HG03439 (cell line): ENCODE measurements around the gene SNX18.
"Not testable (repeated sequence)": the region's sequence is repeated elsewhere in the genome, so short reads cannot be mapped to it uniquely, and the experiment has no call there.

Experiments
- ATAC-seq: cut with Tn5 transposase; IDR thresholded peaks from one replicate; pipeline ENCODE4 v1.9.1; 2021; ENCODE audit warnings: mild to moderate bottlenecking, moderate library complexity; ENCODE audit not compliant: unreplicated experiment

SNX18 gene

DNA sequence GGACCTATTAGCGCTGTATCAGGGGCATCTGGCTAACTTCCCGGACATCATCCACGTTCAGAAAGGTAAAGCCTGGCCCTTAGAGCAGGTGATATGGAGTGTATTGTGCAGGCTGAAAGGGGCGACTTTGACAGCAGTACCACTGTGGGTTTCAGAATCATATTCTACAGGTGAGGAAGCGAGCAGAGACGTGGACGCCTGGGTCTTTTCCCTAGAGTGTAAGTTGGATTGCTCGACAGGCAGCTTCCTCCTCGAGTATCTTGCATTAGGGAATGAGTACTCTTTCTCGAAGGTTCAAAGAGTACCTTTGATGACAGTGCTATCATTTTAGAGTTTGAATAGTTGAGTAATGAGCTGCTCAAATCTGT lies 1.9 kb downstream of the SNX18 start:
- no peak for ATAC-seq

DNA sequence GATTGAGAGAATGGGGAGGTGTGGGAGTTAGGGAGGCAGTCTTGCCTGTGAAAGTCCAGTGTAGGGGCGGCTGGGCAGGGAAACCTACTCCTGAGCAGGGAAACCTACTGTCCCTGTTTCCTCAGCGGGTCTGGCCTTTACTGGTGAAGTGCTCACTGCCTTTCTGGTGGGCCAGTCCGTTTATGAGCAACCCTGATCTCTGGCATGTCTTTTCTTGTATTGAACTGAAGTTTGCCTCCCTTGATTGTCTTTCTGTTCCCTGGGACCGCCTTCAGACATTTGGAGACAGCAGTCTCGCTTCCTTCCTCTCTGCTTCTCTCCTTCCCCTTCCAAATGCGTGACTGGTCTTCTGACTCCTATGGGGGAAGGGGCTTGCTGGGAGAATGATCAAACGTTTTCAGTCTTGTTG lies 2.9 kb downstream of the SNX18 start:
- ATAC-seq: no peak

DNA sequence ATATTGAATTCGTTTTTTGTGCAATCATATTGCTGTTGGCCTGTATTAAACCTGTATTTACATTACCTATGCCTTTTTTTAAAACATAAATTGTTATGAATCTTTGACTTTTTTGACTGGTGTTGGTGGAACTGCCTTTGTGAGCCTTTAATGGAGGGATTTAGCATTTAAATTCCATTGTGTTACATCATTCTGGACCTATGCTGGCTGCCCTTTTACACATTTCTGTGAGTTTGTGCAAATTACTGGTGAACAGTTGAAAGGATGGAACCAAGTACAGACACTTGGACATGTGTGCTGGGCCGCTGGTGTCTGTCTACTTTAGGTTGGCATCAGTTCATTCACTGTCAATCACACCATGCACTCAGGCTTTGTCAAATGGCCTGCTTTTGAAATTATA lies 3.4 kb downstream of the SNX18 start:
- ATAC-seq: no peak

DNA sequence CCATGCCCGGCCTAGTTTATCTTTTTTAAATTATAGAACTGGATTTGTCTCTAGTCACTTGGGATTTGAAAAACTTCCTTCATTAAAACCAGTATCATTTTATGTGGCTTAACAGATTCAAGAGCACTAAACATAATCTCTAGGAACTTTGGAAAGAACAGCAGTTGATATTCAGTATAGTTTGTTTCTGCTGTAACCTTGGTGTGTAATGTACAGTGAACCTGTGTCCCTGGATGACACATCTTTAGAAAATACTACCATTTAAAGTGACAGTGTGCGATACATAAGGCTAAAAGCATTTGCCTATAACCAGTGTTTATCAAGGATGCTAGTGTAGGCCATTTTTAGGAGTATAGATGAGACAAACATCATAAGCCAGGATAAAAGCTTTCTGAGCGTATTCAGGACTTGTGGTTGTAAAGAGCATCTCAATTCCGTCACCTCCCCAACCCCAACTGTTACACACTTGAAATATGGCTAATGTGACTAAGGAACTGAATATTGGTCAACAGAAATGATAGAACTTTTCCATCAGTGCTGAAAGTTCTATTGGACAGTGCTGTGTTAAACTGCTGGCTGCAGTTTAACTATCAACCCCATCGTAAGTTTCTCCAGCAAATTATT lies 4.4 kb downstream of the SNX18 start:
- ATAC-seq: no peak

DNA sequence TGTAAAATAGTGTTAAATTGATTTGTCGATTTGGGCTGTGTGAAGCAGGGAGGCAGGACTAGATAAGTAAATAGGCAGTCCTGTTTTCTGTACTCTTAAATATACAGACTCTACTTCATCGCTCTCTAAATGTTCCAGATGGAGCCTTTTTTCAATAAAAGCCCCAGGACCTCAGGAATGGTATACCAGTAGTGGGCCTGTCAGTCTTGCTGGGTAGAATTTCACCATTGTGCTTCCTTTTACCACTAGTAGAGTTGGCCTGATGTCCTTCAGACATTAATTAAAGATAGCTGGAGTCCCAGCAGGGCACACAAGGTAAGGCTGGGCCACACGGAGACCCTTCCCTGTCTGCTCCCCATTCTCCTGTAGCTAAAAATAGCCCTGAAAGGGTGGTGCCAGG lies 6.0 kb downstream of the SNX18 start:
- no peak for ATAC-seq

DNA sequence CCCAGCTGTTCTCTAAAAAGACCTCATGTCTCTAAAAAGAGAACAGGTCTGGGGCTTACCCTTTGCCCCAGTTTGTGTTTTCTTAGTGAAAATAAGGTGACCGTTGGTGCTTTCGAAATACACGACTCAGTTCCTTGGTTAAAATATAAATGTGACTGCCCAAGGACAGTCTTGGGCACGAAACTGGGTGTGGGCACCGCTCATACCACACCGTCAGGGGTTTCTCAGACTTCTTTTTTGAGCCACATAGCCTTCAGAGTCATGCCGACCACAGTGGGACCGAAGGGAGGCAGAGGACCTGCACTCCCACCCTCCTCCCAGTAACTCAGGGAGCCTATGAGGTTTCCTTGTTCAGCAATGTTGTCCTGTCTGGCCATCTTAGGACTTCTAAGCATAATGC lies 6.5 kb downstream of the SNX18 start:
- ATAC-seq: no peak

DNA sequence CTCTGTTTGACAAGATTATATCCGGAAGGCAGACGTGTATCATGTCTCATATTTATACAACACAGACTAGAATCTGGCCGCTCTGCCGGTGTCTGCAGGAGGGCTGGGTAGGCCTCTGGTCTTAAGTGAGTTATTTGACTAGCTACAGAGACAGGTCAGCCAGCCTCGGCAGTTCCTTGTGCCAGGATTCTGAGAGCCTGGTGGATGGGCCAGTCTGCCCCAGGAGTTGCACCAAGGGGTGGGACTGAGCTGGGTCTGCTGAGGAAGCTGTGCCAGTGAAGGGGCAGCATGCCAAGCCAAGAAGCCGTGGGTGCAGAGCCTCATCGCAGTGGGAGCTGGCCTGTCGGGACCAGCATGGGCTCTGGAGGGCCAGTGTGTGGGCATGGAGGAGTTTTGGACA lies 7.1 kb downstream of the SNX18 start:
- ATAC-seq: no peak

DNA sequence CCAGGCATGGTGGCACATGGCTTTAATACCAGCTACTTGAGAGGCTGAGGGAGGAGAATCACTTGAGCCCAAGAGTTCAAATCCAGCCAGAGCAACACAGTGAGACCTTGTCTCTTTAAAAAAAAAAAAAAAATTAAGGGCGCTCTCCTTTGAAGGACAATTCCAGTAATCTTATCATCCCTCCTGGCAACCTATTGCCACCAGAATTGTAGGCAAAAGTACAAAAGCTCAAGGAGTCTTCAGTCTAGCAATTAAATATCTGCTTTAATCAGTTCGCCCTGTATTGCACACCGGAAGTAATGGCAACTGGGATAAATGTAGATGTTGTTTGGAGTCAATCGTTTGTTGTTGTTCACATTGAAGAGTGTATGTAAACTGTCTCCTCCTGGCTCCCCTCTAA lies 7.7 kb downstream of the SNX18 start:
- no peak for ATAC-seq

DNA sequence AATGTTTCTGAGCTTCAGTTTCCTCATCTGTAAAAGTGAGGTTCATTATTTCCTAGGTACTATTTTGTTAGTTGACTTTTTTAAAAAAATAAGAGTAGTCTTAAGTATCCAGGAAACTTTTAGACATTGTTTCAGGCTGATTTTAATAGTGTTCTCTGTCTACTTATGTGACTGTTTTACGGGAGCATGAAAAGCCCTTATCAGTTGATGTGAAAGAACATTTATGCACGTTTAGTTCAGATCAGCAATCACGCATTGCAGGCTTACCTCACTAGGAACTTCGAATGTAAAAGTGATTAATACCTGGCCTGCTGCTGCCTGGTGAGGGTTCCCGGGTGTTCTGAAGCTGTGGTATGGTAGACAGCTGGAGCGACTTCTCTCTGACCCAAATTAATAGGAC lies 8.1 kb downstream of the SNX18 start:
- ATAC-seq: no peak

DNA sequence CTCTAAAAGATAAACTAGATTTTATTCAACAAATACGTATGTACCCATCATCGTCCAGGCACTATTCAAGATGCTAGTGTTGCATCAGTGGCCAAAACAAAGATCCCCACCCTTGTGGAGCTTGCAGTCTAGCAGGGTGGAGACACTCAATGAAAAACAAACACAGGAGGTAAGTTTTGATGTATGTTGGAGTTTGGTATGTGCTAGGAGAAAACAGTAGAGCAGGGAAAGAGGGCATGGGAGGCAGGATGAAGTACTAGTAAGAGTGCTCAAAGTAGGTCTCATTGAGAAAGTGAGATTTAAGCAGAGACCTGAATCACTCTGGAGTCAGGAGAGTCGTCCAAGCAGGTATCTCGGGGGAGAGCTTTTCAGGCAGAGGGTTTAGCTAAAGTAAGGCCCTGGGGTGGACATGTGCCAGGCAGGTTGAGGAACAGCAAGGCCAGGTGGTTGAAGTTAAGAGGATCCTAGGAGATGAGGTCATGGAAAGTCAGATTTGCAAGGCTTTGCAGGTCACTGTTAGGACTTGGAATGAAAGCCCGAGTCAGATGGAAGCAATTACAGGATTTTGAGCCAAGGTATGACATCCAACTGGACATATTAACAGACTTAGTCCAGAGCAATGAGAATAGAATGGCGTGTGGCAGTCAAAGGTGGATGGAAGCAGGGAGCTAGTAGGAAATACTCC lies 9.2 kb downstream of the SNX18 start:
- ATAC-seq: no peak

DNA sequence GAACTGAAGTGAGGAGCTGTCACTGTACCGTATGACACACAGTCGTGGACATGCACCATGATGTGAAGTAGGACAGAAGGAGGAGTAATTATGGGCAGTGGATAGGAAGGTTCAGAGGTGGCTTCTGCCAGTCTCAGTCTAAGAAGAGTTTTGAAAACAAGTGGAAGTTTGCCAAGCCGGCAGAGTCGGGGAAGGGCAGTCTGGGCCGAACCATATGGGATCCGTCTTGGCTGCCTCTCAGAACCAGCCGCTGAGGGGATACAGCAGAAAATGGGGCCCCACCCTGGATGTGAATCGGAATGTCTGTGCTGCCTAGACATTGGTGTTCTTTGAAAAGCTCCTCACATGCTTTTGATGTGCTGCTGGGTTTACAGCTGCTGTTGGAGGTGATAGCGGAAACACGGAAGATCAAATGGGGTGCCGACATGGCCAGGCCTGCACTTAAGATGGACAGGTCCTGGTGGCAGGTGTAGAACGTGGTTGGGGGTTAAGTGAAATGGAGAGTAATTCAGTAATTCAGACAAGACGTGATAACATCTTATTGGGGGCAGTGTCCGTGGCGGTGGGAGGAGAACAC lies 11.2 kb downstream of the SNX18 start:
- no peak for ATAC-seq

DNA sequence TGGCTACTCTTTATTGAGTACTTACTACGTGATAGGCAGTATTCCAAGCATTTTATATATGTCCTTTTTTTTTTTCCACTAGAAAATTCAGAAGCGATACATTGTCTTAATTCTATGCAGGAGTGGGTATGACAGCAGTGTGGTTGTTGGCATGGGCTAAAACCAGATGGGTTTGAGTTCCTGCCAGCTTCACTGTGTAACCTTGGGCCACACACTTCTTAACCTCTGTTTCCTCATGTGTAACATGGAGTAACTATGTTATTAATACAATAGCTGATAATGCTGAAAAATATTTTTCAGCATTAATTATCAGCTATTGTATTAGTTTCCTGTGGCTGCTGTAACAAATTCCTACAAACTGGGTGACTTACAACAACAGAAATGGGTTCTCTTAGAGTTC lies 12.0 kb downstream of the SNX18 start:
- no peak for ATAC-seq

DNA sequence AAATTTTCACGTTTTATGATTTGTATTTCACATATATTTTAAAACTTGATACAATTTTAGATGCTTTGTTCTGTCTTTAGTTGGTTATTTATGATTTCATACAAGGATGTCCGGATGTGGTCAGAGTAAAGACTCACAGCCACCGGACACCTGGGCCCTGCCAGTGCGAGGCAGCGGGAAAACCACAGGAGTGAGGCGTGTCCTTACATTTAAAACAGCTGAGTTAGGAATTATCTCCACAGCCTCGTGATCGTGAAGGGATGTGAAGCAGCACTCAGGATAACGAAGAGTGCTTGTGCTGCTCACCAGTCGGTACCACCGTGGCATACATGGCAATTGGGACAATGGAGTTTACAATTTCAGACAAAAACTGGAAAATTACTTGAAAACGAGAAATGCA lies 14.0 kb downstream of the SNX18 start:
- ATAC-seq: no peak

DNA sequence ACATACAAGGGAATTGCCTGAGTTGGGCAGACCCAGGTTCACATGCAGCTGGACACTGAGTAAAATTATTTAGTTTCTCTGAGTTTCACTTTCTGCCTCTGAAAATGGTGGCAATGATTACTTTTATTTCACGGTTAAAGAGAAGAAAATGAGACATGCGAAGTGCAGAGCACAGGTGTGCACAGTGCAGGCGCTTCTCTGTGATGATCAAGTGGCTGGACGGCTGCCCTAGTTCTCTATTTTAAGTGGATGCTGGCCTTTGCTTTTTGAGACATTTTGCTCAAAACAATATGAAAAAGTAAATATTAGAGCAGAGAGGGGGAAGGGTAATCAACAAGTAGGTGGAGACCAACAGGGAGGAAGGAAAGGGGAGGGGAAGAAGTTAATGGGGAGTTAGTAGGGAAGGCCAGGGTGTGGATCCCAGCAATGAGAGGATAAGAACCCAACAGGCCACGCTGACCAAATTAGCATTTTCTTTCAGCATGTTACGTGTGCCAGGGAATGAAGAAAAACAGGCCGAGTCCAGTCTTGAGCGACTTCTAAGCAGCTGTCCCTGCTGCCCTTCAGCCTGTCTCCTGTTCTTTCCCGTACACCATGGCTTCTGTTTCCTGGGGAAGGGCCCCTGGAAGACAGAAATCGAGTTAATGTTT lies 16.1 kb downstream of the SNX18 start:
- ATAC-seq: no peak

DNA sequence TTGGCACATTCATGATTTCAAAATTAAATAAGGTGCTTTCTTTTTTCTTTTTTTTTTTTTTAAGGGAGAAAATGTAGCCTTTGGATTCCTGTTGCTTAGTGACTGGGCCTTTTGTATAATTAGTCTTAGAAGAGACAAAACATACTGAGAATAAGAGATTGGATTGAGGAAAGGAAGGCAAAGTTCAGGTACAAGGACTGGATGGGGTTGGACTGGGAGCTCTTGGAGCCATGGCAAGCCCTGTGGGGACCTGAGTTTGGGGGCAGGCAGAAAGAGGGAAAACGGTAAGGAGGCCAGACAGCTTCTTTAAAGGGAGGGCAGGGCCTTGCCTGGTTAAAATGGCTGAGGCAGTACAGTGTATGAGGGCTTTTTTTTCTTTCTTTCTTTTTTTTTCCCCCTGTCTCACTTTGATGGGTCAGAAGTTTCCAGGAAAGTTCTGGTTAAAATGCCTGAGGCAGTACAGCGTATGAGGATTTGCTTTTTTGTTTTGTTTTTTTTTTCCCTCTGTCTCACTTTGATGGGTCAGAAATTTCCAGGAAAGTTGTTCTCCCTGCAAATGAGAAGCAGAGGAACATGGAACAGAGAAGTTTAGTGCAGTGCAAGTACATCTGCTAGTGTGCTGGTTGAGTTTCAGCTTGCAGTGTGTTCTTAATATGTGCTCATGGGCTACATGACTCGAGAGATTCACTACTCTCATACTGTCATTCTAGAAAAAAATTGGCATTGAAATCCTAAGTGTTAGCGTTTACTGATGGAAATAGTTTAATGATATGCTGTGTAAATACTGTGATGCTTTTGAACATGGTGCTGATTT lies 16.8 kb downstream of the SNX18 start:
- ATAC-seq: no peak

DNA sequence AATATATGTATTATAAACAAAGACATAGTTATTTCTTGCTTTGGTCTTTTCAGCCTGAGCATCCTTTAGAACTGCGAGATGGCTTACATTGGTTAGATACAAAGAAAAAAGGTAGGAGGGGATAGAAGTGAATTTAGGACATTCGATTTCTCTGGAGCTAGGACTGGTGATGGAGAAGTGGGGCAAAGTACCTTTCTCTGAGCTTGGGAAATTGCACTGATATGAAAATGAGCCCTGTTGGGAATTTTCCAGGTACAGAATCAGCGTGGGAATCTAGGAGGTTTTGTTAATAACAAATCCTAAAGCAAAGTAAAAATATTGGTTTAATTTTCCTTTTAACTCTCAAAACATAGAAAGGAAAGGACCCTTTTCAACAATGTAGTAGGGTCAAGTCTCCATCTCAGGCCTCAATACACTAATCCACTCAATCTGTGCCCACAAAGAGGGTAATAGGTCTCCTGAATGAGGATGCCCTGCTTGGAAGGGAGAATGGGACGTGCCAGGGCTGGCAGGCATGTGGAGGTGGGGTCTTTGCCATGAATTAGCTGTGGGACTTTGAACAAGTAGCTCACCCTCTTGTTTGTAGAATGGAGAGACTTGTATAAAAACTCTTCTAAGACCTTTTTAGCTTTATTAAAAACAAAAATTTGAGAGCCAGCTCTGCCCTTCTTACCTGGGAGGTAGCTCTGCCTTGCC lies 17.7 kb downstream of the SNX18 start:
- ATAC-seq: no peak

DNA sequence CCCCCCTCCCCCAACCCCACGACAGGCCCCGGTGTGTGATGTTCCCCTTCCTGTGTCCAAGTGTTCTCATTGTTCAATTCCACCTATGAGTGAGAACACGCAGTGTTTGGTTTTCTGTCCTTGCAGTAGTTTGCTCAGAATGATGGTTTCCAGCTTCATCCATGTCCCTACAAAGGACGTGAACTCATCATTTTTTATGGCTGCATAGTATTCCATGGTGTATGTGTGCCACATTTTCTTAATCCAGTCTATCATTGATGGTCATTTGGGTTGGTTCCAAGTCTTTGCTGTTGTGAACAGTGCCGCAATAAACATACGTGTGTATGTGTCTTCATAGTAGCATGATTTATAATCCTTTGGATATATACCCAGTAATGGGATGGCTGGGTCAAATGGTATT lies 18.8 kb downstream of the SNX18 start:
- not testable (repeated sequence) for ATAC-seq

DNA sequence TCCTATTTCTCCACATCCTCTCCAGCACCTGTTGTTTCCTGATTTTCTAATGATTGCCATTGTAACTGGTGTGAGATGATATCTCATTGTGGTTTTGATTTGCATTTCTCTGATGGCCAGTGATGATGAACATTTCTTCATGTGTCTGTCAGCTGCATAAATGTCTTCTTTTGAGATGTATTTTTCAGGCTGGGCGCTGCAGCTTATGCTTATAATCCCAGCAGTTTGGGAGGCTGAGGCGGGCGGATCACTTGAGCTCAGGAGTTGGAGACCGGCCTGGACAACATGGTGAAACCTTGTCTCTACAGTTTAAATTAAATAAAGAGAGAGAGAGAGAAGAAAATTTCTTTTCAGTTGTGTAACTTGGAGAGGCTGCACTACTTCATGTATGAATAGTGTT lies 19.3 kb downstream of the SNX18 start:
- not testable (repeated sequence) for ATAC-seq

DNA sequence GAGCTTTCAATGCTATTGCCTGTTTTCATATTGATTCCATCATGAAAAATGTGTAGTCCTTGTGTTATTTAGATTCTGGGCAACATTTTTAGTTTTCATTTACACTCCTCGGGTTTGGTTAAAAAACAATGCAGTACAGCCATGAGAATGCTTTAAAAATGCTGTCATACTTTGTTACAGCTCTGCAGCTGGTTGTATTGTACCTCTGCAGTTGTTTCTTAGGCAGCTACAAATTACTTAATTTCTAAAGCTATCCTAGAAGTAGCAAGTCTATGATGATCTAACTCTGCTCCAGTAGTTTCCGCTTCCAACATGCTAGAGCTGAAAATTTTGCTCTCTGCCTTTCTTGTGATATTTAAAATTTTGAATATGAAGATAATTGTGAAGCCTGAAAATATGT lies 20.2 kb downstream of the SNX18 start:
- ATAC-seq: no peak

DNA sequence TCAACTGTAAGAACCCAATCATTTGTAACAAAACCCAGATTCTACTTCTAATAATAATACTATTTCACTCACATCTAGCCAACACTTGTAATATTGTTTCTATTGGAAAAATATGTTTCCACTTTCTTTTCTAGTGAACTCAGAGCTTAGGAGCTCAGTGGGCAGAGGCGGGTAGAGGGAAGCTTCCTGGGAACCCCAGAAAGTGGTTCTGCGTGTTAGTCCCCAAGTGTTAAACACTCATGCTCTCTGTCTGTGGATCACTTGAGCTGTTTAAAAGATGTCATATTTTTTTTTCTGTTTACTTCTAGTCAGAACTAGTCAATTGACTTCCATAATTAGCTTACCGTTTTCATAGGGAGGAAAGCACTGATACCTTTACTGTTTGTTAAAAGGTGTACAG lies 20.6 kb downstream of the SNX18 start:
- ATAC-seq: no peak

DNA sequence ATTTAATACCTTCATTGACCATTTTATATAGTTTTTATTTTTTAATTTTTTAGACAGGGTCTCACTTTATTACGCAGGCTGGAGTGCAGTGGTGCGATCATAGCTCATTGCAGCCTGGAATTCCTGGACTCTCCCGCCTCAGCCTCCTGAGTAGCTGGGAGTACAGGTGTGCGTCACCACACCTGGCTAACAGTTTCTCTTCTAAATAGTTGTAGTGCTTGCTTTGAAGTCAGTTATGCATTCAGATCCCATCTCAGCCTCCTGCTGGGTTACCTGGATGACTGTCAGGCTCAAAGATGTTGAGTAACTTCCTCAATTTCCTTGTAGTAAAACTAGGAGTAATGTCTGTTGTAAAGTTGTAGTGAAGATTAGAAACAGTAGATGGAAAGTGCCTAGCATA lies 21.4 kb downstream of the SNX18 start:
- no peak for ATAC-seq
